Activated CD8-positive, alpha-beta memory T cell treated with anti-CD3 and anti-CD28 coated beads for 48 hours (primary cell): ENCODE measurements around the gene IGFBP6.
A peak's percentile ranks its signal among the peaks of the same experiment; 100 is the strongest.

Experiments
- DNase-seq, 3 experiments: peaks; one replicate each; pipeline ENCODE4 v3.0.0-alpha.2; 2020; ENCODE audit warnings: low read depth in 2 of 3, low spot score in 2 of 3

IGFBP6 gene, protein sequence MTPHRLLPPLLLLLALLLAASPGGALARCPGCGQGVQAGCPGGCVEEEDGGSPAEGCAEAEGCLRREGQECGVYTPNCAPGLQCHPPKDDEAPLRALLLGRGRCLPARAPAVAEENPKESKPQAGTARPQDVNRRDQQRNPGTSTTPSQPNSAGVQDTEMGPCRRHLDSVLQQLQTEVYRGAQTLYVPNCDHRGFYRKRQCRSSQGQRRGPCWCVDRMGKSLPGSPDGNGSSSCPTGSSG

DNA sequence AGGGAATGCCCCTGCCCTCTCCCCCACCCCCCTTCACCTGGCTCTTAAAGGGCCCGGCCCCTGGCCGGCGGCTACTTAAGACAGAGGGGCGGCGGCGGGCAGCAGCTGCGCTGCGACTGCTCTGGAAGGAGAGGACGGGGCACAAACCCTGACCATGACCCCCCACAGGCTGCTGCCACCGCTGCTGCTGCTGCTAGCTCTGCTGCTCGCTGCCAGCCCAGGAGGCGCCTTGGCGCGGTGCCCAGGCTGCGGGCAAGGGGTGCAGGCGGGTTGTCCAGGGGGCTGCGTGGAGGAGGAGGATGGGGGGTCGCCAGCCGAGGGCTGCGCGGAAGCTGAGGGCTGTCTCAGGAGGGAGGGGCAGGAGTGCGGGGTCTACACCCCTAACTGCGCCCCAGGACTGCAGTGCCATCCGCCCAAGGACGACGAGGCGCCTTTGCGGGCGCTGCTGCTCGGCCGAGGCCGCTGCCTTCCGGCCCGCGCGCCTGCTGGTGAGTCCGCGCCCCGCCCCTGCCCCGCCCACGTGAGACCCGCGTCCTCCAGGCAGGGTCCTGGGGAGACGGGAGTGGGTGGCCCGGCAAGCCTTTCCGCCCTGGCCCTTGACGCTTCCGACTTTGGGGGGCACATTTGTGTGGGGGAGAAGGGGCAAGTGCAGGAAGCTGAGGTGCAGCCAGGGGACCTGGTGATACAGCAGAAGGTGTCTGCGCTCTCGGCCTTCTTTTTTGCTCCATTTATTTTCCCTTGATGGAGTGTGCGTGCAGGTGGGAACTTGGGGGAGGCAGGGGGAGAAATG lies at the start of gene IGFBP6:
IGFBP6 (plus strand) TSS at position 104 of the 790 bp plus-strand sequence; CDS start at position 155, 51 bp downstream.
- peak in 2 of 3 experiments; percentile 38 to 45 for DNase-seq

DNA sequence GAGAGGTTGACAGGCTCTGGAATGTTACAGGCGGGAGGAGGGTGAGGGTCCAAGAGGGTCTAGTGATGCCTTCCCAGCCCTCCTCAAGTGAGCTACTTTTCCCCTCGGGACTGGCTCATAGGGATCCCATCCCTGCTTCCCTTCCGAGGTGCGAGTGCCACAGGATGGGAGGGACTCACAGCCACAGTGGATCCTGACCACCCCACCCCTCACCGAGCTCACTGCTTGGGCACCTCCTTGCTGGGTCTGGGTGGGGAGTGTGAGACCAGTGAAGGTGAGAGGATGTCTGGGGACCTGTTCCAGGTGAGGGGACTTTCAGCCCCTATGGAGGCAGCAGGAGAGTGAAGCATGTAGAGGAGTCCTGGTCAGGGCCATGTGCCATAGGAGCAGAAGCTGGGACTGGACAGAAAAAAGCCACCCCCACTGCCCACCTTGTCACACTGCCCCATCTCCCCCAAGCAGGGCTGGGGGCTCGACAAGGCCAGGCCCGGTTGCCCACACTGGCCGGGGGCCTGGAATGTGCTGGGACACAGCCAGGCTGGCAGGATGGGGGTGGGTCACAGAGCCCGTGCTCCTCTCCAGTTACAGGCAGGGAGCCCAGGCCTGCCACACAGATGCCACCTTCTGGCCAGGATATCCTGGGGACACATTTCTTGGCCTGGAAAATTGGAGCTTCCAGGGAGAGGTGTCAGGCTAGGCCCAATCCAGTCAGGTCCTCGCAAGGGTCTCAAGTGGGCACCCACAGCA lies 49.3 kb upstream of the IGFBP6 start:
- DNase-seq: no peak

DNA sequence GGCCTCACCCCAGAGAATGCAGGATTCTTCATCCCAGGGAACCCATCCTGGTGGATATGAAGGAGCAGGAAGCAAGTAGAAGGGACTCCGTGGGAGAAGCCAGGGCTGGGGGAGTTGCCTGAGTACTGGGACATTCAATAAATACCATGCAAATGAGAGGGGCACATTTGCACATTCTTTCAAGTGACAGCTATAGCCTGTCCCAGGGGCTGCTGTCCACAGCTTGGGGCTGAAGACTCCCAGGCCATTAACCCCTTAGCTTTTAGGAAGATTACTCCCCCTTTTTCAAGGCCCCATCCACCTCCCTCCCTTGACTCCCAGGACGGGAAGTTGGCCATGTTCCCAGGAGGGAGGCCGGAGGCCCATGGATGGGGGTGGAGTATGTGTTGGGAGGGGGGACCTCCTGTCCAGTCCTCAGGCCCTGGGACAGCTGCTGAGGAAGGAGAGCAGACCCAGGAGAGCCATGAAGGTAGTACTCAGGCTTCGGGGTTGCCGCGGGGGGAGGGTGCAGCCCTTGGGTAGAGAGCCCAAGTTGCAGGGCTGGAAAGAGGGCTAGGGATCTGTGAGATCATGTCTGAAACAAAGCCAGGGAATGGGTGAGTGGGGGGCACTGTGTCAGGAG lies 48.6 kb upstream of the IGFBP6 start:
- DNase-seq: no peak

DNA sequence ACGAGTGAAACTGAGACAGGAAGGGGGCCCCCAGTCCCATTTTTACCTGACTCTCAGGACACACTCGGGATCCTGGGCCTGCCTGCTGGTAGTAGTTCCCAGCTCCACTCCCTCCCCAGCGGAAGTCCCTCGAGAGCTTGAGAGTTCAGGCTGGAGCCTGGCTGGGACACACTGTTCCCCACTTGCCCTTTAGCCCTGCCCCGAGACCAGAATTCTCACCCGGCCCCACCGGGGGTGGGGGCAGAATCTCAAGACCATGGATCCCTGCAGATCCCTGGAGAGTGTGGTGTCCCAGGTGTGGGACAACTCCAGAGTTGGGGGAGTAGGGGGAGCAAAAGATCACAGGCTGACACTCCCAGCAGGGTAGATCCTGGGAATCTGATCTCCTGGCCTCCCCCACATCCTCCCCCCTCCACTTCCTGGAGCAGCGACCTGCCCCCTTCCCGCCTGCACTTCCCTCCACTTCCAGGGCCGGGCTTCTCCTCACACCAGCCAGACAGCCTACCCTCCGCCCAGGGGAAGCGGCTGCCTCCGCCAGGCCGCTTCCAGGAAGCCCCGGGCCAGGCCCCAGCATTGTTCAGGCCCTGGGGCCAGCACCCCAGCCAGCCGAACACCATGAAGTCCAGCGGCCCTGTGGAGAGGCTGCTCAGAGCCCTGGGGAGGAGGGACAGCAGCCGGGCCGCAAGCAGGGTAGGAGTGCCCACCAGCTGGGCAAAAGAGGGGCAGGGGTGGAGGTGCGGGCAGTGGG lies 47.7 kb upstream of the IGFBP6 start, which contains the start of gene TNS2:
TNS2 (plus strand) TSS at position 495 of the 748 bp plus-strand sequence; CDS start at position 616, 121 bp downstream.
- no peak for DNase-seq

DNA sequence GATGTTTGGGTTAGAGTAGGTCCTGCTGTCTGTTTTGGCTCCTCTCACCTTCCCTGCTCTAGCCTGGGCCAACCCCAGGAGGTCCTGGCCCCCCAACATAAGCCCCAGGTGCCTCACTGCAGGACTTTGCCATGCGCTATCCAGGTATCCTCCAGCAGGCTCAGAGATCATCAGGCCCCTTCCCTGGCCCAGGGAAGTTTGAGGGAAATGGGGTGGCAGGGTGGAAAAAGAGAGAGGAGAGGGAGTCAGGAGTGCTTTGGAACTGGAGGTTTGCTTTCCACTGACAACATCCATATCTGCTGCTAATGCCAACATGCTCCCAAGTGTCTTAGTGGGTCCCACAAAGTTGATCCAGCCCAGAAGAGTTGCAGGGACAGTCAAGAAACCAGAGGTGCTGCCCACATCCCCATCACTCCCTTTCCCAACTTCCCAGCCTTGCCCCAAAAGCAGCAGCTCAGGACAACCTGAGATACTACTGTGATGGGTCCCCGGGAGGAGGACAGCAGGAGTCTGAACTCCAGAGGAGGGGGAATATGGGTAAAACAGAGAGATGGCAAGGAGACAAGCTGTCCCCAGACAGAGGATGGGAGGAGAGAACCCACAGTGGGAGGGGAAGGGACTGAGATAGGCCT lies 46.9 kb upstream of the IGFBP6 start:
- no peak for DNase-seq

DNA sequence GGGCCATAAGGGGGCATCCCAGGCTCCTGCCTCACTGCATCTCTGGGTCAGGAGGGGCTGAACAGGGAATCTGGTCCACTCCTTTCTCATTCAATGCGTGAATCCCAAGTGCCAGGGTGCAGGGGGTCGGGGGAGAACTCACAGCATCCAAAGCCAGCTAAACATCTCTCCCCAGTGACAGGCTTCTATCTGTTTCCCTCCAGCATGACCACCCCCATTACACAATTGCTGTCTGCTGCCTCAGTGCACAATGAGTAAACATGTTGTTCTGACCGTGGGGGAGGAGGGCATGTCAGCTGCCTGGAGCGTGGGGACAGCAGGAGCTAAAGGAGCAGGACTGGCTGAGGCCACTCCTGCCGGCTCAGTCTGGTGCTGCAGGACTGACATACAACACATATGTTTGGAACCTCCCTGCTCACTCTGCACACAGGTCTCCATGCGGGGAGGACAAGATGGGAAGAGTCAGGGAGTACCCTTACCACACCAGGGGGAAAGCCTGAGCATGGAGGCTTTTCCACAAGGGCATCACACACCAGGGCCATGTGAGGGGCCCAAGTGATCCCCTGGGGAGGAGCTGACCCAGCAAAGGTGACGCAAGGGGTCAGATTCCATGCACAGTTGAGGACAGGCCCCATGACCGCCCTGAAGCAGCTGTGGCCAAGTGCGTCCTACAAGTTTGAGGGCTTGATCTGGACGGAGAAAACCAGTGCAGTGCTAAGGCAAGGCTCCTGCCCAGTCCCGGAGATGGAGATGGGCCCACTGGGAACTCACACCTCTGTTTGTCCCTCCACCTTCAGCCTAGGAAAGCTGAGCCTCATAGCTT lies 46.2 kb upstream of the IGFBP6 start:
- no peak for DNase-seq

DNA sequence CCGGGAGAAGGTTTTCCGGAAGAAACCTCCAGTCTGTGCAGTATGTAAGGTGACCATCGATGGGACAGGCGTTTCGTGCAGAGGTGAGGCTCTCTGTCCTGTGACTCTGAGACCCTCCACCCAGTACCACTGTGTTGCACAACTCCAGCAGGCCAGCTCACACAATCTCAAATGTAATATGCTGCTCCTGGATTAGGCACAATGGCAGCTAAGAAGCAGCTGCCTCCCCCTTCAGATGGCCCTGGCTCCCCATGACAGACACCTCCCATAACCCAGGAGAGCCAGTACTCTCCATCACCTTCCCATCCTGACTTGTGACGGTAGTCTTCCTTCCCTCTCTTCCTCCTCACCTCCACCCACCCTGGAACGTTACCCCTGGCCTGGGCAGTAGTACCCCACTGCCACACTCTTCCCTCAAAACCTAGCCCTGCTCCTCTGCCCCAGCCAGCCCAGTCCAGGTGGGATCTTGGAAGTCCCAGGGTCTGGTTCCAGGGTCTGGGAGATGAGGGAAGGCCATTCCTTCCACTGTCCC lies 45.5 kb upstream of the IGFBP6 start:
- DNase-seq: no peak

DNA sequence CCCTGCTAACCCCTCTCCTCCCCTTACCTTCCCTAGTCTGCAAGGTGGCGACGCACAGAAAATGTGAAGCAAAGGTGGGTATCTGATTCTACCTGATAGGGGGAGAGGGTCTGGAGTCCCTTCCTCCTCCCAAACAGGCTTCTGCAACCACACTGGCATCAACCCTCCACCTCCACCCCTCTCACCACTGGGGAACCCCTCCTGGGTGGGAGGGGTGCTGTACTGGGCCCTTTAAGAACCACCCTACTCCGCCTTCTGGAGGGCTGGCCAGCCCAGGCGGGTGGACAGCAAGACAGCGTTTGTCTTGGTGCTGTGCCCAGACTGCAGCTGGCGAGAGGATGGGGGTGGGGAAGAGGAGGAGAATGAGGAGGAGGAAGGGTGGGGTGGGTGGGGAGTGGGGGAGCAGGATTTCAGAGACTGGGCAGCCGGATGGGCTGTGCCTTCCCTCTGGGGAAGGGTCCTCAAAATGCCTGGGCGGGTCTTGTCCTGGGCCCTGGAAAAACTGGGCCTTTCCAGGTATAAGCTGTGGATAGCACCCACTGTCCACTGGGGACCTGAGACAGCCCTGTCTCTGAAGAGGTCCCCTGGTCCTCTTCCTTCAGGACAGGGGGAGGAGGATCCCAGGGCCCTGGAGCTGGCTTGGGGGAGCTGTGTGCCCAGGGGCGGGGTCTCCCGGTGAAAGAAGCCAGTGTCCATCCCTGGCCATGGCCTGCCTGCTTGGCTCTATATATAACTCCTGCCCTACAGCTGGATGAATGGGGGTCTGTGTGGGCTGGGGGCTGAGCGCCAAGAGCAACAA lies 44.8 kb upstream of the IGFBP6 start:
- DNase-seq: no peak

DNA sequence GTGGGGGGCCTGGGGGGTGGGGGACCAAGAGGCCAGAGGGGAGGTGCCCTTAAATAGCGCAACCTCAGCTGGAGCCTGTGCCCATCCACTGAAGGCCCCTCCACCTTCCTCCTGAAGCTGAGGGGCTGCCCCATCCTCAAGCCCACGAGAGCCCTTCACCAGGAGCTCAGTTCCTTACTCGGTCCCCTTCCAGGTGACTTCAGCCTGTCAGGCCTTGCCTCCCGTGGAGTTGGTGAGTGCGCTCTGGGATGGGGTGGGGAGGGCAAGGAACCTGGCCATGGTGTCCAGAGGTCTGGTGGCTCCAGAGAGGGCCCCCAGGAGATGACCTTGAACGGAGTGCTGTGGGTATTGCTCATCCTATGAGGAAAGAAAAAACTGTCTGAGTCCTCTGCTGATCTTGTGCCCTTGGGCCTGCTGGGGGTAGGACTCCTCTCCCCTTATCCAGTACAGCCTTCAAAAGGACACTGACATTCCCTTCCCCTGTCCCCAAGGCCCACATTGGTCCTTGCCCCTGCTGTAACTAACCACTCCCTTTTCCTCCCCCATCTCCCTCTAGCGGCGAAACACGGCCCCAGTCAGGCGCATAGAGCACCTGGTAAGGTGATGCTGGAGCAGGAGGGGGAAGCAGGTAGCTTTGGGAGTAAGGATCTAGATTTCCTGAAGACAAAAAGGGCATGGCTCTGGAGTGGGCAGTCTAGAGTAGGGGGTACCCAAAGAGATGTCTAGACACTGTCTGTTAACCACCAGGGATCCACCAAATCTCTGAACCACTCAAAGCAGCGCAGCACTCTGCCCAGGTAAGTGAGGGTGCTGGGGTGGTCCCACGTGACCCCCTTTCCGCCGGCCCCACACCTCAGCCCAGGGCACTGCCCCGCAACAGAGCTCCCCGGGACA lies 44.0 kb upstream of the IGFBP6 start:
- no peak for DNase-seq

DNA sequence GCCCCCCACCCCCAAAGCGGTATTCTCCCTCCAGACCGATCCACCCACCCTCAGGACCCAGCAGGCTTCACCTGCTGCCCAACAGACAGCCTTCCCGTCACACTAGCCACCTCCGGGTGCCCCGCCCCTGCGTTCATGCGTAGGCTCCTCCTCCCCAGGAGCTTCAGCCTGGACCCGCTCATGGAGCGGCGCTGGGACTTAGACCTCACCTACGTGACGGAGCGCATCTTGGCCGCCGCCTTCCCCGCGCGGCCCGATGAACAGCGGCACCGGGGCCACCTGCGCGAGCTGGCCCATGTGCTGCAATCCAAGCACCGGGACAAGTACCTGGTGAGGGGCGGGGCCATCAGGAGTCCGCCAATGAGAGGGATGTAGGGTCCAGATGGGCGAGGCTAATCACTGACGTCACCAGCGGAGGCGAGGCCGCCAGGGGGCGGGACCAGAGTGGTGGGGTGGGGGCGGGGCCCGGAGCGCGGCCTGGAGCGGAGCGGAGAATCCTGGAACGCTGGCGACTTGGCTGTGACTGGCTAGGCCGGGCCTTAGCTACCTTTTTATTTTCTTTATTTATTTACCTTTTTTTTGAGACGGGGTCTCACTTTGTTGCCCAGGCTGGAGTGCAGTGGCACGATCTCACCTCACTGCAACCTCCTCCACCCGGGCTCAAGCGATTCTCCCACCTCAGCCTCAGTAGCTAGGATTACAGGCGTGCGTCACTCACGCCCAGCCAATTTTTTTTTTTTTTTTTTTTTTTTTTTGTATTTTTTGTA lies 43.2 kb upstream of the IGFBP6 start:
- peak; percentile 77 to 94 (median 81) for DNase-seq

DNA sequence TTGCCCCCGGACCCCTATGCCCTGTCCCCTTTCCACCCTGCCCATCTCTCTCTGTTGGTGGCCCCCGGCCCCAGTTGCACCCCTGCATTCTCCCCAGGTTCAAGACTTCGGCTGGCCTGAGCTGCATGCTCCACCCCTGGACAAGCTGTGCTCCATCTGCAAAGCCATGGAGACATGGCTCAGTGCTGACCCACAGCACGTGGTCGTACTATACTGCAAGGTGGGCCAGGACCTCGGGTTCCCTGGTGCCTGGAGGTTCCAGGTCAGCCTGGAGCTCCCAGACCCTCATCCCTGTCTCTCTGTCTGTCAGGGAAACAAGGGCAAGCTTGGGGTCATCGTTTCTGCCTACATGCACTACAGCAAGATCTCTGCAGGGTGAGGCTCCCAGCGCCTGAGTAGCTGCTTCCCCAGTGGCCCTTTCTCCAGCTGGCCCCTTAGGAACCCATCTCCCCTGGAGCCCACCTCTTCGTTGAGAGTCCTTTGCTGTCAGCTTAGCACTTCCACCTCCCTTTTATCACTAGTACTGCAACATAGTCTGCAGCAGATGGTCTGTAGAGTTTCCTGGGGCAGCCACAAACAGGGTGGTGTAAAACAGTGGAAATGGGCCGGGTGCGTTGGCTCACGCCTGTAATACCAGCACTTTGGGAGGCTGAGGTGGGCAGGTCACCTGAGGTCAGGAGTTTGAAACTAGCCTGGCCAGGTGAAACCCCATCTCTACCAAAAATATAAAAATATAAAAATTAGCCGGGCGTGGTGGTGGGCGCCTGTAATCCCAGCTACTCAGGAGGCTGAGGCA lies 41.8 kb upstream of the IGFBP6 start:
- DNase-seq: no peak

DNA sequence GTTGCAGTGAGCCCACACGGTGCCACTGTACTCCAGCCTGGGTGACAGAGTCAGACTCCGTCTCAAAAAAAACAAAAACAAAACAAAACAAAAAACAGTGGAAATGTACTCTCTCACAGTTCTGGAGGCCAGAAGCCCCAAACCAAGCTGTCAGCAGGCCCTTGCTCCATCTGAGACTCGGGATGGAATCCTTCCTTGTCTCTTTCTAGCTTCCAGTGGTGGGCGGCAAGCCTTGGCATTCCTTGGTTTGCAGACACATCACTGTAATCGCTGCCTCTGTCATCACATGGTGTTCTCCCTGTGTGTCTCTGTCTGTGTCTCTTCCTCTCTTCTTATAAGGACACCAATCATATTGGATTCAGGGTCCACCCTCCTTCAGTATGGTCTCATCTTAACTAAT lies 41.2 kb upstream of the IGFBP6 start:
- DNase-seq: no peak

DNA sequence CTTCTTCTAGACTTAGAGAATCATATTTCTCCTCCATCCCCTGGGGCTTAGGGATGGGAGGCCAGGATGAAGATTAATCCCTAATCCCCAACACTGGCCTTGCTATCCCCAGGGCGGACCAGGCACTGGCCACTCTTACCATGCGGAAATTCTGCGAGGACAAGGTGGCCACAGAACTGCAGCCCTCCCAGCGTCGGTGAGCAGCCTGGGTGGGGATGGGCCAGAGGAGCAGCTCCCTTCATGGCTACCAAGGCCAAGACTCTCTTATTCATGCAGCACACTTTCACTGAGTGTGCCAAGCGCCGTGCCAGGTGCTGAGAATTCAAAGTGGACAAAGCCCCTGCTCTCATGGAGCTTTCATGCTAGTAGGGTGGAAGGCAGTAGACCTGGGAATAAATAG lies 40.6 kb upstream of the IGFBP6 start:
- no peak for DNase-seq

DNA sequence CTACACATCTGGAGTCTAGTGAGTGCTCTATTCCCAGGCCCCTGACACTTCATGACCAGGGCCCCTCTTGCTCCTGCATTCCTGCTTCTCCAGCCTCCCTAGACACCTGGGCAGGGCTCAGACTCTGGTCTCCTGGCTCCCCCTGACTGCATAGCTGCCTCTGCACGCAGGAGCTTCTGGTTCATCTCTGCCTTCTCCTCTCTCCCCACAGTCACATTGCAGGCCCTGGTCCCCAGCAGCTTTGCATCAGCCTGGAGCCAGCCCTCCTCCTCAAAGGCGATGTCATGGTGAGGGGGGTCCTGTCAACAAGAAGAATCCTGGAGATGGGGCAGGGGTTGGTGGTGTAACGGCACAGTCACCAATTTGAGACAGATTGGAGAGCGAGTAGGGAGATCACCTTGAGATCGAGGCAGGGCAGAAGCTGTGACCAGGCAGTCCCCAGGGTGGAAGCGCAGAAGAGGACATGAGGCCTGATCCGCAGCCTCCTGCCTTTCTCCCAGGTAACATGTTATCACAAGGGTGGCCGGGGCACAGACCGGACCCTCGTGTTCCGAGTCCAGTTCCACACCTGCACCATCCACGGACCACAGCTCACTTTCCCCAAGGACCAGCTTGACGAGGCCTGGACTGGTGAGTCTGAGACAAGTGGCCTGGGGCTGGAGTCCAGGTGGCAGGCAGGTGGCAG lies 39.5 kb upstream of the IGFBP6 start:
- DNase-seq: no peak
